ENCODE results near the gene TMEFF2.
"Not testable (repeated sequence)": the region's sequence is repeated elsewhere in the genome, so short reads cannot be mapped to it uniquely, and the experiment has no call there.

TMEFF2 gene

GRCh38 chr2:192126912-192127311 is 67.8 kb downstream of the TMEFF2 start:
- peak in 1 of 2 experiments; percentile 1 for DNase-seq

DNA sequence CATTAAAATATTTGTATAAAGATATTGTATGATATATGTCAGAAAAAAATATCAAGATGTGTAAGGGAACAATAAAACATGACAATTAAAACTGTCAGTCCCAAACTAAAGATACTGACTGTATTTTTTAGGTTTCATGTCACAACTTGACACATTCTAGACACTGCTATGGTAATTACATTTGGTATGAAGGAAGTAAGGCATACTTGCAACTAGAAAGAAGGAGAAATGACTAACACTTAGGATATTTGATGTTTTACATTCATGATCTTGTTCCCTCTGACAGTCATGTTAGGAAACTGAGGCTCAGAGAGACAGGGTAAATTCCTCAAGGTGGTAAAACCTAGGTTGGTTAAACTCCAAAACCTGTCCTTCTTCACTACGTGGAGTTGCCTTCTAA is 68.3 kb downstream of the TMEFF2 start:
- DNase-seq: no peak

GRCh38 chr2:192124571-192124970 is 70.2 kb downstream of the TMEFF2 start:
- DNase-seq: no peak

DNA sequence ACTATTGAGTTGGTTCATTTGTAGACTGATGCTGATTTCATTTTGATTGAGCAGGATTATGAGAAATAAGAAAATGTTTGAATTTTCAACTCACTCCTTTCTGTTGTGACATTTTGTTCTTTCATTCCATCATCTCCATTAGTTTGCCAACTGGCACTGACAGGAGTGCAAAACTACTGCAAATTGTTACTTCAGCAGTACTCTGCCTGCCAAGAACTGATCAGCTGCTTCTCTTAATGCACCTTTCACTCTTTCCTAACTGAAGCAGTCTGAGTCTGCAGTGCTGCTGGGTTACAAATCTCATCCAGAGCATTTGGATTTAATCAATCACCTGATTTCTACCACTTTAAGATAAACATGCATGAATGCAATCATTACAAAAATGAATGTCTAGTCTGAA is 70.9 kb downstream of the TMEFF2 start:
- no peak for DNase-seq

DNA sequence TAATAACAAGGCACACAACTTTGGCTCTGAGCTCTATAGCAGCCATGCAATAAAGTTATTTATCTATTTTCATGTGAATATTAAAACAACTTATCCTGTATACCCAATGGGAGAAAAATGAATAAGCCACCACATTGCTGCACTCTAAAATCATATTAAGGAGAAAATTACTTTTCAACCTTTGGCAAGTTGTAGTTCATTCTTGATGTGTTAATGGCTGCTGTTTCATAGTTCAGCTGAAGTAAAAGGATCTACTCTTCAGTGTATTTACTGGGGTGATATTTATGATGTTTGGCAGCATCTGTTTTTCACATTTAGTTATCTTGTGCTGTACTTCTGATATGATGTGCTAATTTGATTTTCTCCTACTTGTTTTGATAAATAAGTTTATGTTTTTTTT is 71.8 kb downstream of the TMEFF2 start:
- no peak for DNase-seq

GRCh38 chr2:192122141-192122540 is 72.6 kb downstream of the TMEFF2 start:
- DNase-seq: no peak

- DNase-seq: no peak
Observed at GRCh38 chr2:192119536-192119935, 75.2 kb downstream of the TMEFF2 start.

- DNase-seq: no peak
Observed at GRCh38 chr2:192117705-192118104, 77.0 kb downstream of the TMEFF2 start.

DNA sequence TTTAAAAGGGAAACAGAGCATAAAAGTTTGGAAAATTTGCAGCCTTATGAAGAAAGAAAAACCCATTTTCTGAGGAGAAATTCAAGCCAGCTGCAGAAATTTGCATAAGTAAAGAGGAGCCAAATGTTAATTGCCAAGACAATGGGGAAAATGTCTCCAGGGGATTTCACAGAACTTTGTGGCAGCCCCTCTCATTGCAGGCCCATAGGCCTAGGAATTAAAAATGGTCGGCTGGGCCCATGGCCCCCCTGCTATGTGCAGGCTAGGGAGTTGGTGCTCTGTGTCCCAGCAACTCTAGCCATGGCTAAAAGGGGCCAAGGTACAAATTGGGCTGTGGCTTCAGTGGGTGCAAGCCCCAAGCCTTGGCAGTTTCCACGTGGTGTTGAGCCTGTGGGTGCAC is 83.2 kb downstream of the TMEFF2 start:
- DNase-seq: not testable (repeated sequence)

- no peak for DNase-seq
Observed at GRCh38 chr2:192099742-192100141, 95.0 kb downstream of the TMEFF2 start.

DNA sequence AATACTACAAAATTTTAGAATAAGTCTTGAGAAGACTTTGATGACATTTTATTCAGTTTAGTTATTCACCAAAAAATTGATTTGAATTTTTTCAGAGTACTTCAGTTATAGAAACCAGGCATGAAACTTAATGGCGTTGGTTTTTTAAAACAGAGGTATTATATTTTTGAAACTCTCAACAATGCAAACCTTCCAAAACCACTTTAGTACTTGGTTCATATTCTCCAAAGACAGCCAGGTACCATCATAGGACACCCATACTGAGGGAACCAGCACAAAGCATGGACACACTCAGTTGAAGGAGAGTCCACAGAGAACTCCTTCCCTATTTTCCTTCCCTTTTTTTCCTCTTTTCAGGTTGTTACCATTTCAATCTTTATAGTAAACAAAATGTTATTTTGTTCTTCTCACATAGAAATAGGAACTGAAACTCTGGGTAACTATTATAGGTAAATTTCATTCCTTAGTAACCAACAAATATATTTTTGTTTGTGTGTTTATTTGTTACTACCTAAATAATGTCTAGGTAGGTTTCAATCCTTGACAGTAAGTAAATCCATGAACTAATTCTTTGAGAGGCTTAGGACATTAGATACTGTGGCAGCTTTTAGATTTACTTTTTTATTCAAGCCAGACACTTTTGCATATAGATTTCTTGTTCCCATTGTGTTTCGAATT is 95.8 kb downstream of the TMEFF2 start:
- no peak for DNase-seq

DNA sequence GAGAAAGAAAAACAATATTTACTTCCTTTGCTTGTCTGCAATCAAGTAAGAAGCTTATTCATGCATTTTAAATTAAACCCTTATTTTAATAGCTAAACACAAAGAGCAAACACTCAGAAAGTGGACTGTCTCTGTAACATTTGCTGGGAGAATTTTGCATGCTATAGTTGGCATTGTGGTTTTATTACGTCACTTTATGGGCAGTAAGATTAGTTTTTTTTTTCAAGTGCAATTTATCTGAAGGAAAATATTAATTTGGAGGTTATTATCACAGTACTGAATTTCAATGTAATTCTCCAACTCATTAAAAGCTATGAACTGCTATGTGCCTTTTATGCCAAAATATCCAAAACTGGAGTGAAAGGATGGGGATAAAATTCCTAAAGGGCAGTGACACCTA is 103.3 kb downstream of the TMEFF2 start:
- DNase-seq: no peak

DNA sequence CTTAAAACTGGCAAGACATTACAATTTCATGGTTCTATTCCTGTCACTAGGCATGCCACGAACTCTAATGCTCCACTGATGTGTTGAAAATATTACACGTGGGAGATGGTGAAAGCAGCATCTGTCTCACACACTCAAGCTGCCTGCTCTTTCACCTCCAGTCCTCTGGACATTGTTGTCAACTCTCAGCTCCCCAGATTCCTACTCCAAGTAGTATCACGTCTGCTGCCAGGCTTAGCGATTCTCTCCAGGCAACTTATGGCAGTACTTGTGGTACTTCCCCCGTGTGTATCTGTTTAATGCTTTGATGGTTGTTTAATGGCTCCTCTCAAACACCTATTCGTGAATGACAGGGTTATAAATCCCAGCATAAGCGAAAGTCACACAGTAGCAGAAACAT is 103.8 kb downstream of the TMEFF2 start:
- DNase-seq: no peak

GRCh38 chr2:192087398-192087958 is 107.3 kb downstream of the TMEFF2 start:
- no peak for DNase-seq

- no peak for DNase-seq
Observed at GRCh38 chr2:192082121-192082520, 112.6 kb downstream of the TMEFF2 start.

DNA sequence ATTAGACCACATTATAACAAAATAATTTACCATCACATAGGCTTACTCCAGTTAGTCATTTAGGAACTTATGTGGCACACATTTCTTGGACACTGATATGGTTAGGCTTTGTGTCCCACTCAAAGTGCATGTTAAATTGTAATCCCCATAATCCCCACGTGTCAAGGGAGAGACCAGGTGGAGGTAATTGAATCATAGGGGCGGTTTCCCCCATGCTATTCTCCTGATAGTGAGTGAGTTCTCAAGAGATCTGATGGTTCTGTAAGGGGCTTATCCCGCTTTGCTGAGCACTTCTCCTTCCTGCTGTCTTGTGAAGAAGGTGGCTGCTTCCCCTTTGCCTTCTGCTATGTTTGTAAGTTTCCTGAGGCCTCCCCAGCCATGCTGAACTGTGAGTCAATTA is 114.6 kb downstream of the TMEFF2 start:
- peak; percentile 73 to 83 for DNase-seq

DNA sequence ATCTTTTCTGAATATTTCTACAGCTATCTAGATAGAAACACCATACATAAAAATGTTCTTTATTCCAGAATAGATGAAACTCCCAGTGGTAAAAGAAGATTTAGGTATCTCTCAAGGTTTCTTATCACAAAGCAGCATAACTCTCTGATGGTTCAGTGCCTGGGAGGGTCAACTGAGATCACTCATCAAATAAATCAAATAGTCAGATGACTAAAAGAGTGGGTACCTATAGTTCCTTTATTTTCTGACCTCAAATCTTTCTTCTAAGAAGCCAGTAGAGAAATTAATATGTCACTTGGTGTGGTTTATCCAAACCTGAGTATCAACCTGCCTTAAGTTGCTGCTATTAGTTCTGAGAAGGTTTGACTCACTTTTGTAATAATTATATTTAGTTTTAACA is 120.9 kb downstream of the TMEFF2 start:
- DNase-seq: no peak

DNA sequence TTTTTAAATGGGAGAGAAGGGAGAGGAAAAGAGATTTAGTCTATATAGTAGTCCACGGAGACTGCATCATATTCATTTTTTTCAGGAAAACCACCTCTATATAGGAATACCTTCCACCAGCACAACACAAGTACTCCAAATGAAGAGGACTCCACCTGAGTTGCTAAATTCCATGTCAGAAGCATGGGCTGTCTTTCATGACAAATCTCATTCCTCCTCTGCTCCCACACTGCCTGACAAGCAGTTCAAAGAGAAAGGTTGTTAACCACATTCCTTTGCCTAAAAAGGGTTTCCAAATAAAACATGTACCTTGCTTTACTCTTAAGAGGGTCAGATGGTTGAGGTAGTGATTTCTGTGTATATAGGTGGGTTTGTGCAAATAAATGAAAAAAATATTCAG is 122.0 kb downstream of the TMEFF2 start:
- no peak for DNase-seq

DNA sequence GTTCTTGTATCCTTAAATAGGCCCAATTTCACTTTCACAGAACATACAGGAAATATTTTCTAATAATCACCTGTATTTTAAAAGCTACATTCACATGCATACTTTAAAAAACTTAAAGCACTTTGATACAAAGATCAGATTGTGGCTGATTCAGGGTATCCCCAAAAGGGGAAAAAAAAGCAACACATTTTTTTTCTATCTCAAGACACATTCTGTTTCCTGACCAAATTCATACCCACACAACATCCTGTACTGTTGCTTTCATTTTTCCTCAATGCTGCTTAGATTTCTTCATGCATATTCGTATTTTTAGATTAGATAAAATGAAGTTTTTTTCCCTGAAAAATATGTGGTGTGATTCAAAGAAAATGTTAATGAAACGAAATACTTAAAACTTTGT is 122.5 kb downstream of the TMEFF2 start:
- DNase-seq: no peak

DNA sequence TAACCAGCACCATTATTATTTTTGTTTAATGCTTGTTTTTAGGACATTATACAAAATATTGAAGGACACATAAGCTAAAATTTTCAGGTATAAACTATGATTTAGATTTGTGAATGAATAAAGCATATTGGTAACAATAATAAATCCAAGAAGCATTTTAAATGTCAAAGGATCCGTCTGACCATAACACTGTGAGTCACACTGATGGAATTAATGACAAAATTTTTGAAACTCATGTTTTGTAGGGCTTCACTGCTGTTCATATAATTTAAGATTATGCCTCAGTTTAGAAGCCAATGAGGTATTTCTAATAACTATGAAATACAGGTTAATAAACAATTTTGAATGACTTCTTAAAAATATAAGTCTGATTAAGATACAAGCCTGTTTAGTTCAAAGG is 124.6 kb downstream of the TMEFF2 start:
- DNase-seq: no peak

GRCh38 chr2:192069417-192069816 is 125.3 kb downstream of the TMEFF2 start:
- DNase-seq: no peak

- no peak for DNase-seq
Observed at GRCh38 chr2:192068966-192069365, 125.8 kb downstream of the TMEFF2 start.

- DNase-seq: no peak
Observed at GRCh38 chr2:192067631-192068030, 127.1 kb downstream of the TMEFF2 start.

DNA sequence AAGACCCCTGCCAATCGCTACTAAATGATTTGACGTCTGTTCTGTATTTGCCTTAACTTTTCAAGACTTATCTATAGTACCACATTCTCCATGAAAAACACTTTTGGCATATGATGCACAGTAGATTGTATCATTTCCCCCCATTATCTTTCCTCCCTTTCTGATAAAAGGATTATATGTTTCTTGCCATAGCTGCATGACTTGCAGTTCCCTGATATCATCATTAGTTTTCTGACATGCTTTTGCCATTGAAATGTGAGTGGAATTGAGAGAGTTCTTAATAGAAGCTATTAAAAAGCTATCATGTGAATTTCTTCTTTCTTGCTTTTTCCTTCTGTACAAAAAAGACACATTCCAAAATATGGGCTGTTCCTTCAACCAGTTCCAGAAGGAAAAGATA is 130.3 kb downstream of the TMEFF2 start:
- no peak for DNase-seq

DNA sequence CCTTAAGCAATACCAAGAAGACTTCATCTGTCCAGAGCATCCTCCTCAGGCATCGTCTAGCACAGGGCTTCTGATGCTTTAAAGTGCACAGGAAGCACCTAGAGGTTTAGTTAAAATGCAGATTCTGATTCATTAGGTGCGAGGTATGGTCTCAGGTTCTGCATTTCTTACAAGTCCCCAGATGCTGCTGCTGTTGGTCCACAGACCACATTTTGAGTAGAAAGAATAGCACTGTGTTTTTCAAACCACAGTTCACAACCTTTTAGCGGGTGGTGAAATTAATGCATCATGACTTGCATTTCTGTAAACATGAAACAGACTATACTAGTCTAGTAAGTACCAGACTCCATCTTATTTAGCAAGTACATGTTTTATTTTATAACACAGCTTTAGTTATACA is 134.6 kb downstream of the TMEFF2 start:
- no peak for DNase-seq
